ENCODE measurements around the gene FAM13A. TPM values are rescaled to one million over a fixed set of nuclear protein-coding genes. Genes with fewer than 3 reads are reported as not detected.
A peak's percentile ranks its signal among the peaks of the same experiment; 100 is the strongest.

Gene FAM13A
- total RNA-seq, 1 donor from 2014 or later: 51.2 TPM

GRCh38 chr4:88818631-88819470 lies 238.1 kb downstream of the FAM13A start:
- Mint-ChIP-seq H3K36me3 (ENCODE audit: unreplicated experiment) (no peaks in the 10 kb centered on the region), H3K9me3 (ENCODE audit: unreplicated experiment) (peaks cover 2% of the 10 kb centered on the region), H3K4me1 (ENCODE audit: low read depth, unreplicated experiment) (peaks cover 45% of the 10 kb centered on the region), H3K4me3 (ENCODE audit: unreplicated experiment) (no peak overlapping the region), H3K27me3 (ENCODE audit: unreplicated experiment) (no peaks in the 10 kb centered on the region), H3K27ac (ENCODE audit: unreplicated experiment) (peak overlapping the region; percentile 64)
- TF ChIP-seq CTCF (IDR thresholded peaks at IDR 0.05; ENCODE audit: partially characterized antibody, unreplicated experiment): no peak
- peak; percentile 24 for DNase-seq

GRCh38 chr4:88817740-88818139 lies 239.2 kb downstream of the FAM13A start:
- no peak for TF ChIP-seq CTCF (IDR thresholded peaks at IDR 0.05; ENCODE audit: partially characterized antibody, unreplicated experiment)
- DNase-seq: no peak
- H3K27me3 Mint-ChIP-seq (ENCODE audit: unreplicated experiment): no peaks in the 10 kb centered on the region
- H3K27ac Mint-ChIP-seq (ENCODE audit: unreplicated experiment): no peak overlapping the region
- H3K4me1 Mint-ChIP-seq (ENCODE audit: low read depth, unreplicated experiment): peaks cover 37% of the 10 kb centered on the region
- no peaks in the 10 kb centered on the region for H3K36me3 Mint-ChIP-seq (ENCODE audit: unreplicated experiment)
- H3K9me3 Mint-ChIP-seq (ENCODE audit: unreplicated experiment): no peaks in the 10 kb centered on the region
- no peak overlapping the region for H3K4me3 Mint-ChIP-seq (ENCODE audit: unreplicated experiment)

- no peak overlapping the region for H3K4me3 Mint-ChIP-seq (ENCODE audit: unreplicated experiment)
- no peaks in the 10 kb centered on the region for H3K36me3 Mint-ChIP-seq (ENCODE audit: unreplicated experiment)
- no peak for TF ChIP-seq CTCF (IDR thresholded peaks at IDR 0.05; ENCODE audit: partially characterized antibody, unreplicated experiment)
- H3K27ac Mint-ChIP-seq (ENCODE audit: unreplicated experiment): no peak overlapping the region
- DNase-seq: no peak
- H3K9me3 Mint-ChIP-seq (ENCODE audit: unreplicated experiment): no peaks in the 10 kb centered on the region
- H3K4me1 Mint-ChIP-seq (ENCODE audit: low read depth, unreplicated experiment): peaks cover 29% of the 10 kb centered on the region
- no peaks in the 10 kb centered on the region for H3K27me3 Mint-ChIP-seq (ENCODE audit: unreplicated experiment)
These were observed 240.6 kb downstream of the FAM13A start for GRCh38 chr4:88816360-88816759.

- H3K4me3 Mint-ChIP-seq (ENCODE audit: unreplicated experiment): no peak overlapping the region
- H3K4me1 Mint-ChIP-seq (ENCODE audit: low read depth, unreplicated experiment): peaks cover 14% of the 10 kb centered on the region
- DNase-seq: no peak
- TF ChIP-seq CTCF (IDR thresholded peaks at IDR 0.05; ENCODE audit: partially characterized antibody, unreplicated experiment): no peak
- H3K9me3 Mint-ChIP-seq (ENCODE audit: unreplicated experiment): no peaks in the 10 kb centered on the region
- H3K27me3 Mint-ChIP-seq (ENCODE audit: unreplicated experiment): no peaks in the 10 kb centered on the region
- H3K36me3 Mint-ChIP-seq (ENCODE audit: unreplicated experiment): no peaks in the 10 kb centered on the region
- H3K27ac Mint-ChIP-seq (ENCODE audit: unreplicated experiment): no peak overlapping the region
These were observed 242.9 kb downstream of the FAM13A start for GRCh38 chr4:88814043-88814617.

- no peak overlapping the region for H3K4me3 Mint-ChIP-seq (ENCODE audit: unreplicated experiment)
These were observed 244.0 kb downstream of the FAM13A start for GRCh38 chr4:88813013-88813412.

More at GRCh38 chr4:88813013-88813412, 244.0 kb downstream of the FAM13A start:
- peaks cover 12% of the 10 kb centered on the region for H3K4me1 Mint-ChIP-seq (ENCODE audit: low read depth, unreplicated experiment)
- H3K36me3 Mint-ChIP-seq (ENCODE audit: unreplicated experiment): no peaks in the 10 kb centered on the region
- no peaks in the 10 kb centered on the region for H3K27me3 Mint-ChIP-seq (ENCODE audit: unreplicated experiment)
- no peak for DNase-seq
- H3K9me3 Mint-ChIP-seq (ENCODE audit: unreplicated experiment): no peaks in the 10 kb centered on the region
- no peak overlapping the region for H3K27ac Mint-ChIP-seq (ENCODE audit: unreplicated experiment)
- TF ChIP-seq CTCF (IDR thresholded peaks at IDR 0.05; ENCODE audit: partially characterized antibody, unreplicated experiment): no peak
